ENCODE measurements around the gene LHFPL2. TPM values are rescaled to one million over a fixed set of nuclear protein-coding genes. Genes with fewer than 3 reads are reported as not detected.
A peak's percentile ranks its signal among the peaks of the same experiment; 100 is the strongest.

The LHFPL2 gene
- total RNA-seq, 1 experiment from 2014 or later = 4.8 TPM

DNA sequence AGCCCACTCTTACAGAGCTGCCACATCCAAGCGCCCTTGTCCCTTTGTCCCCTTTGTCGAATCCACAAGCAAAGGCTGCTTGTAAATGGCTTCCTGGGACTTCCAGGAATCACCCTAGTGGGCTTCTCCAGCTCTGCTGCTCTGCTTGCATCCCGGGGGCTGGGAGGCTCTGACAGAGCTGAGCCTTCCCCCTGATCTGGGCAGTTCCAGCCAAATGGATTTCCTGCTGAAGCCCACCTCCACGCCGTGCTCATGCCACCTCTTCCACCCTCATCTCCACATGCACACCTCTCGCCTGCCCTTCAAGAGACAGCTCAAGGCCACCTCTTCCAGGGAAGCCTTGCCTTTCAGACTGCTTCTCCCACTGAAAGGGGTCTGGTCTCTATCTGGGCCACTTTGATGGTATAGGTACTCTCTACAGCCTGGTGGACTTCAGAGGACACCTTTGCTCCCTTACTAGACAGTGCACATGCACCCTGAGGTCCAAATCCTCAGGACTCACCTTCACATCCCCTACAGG, 106.2 kb downstream of the LHFPL2 start:
- no peak overlapping the region for H3K4me3 ChIP-seq (ENCODE audit: low read length)
- H2AFZ ChIP-seq (ENCODE audit: low read length) = no peak overlapping the region
- H4K20me1 ChIP-seq (ENCODE audit: insufficient read depth, low read depth, low read length) = no peaks in the 10 kb centered on the region
- no peak for DNase-seq
- H3K9me2 ChIP-seq (replicated peaks; ENCODE audit: insufficient read depth, low read length) = no peaks in the 10 kb centered on the region
- no peaks in the 10 kb centered on the region for H3K9me3 ChIP-seq (ENCODE audit: low read length)
- H3K4me2 ChIP-seq (ENCODE audit: low read depth, low read length, poor library complexity, severe bottlenecking) = no peak overlapping the region
- H3K36me3 ChIP-seq (ENCODE audit: insufficient read depth, low read length) = no peaks in the 10 kb centered on the region
- H3K79me2 ChIP-seq (ENCODE audit: low read length) = no peaks in the 10 kb centered on the region
- H3K27ac ChIP-seq (ENCODE audit: low read length) = no peak overlapping the region
- no peaks in the 10 kb centered on the region for H3K4me1 ChIP-seq (ENCODE audit: low read length)
- H3K9ac ChIP-seq (ENCODE audit: low read length) = no peak overlapping the region
- no peaks in the 10 kb centered on the region for H3K27me3 ChIP-seq (ENCODE audit: low read length)

DNA sequence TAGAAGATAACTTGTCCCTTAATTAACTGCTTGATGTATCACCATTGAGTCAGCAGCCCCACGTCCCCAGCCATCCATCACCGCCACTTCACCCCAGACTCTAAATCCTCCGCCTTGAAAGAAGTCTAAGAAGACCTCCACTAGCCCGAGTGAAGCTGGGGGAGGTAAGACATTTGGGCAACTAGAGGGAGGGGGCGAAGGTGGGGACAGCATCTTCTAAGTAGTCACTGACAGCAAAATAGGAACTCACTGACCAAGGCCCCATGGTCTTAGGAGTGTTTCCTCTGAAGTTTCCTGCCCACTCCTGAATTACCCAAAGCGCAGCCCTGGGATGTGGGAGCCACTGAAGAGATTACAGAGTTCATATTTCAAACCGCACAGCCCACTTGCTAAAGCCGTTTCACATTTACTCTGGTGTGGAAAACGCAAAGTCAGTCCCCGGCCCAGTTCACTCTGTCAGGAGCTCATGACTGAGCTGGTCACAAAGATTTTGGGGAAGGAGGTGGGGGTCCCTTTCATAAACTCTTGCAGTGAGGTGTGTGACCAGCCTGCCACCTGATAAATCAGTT, 107.4 kb downstream of the LHFPL2 start:
- H3K9ac ChIP-seq (ENCODE audit: low read length) = no peak overlapping the region
- DNase-seq = no peak
- no peaks in the 10 kb centered on the region for H3K4me1 ChIP-seq (ENCODE audit: low read length)
- no peaks in the 10 kb centered on the region for H3K27me3 ChIP-seq (ENCODE audit: low read length)
- no peak overlapping the region for H3K27ac ChIP-seq (ENCODE audit: low read length)
- no peaks in the 10 kb centered on the region for H3K79me2 ChIP-seq (ENCODE audit: low read length)
- H2AFZ ChIP-seq (ENCODE audit: low read length) = no peak overlapping the region
- no peaks in the 10 kb centered on the region for H3K9me2 ChIP-seq (replicated peaks; ENCODE audit: insufficient read depth, low read length)
- no peaks in the 10 kb centered on the region for H4K20me1 ChIP-seq (ENCODE audit: insufficient read depth, low read depth, low read length)
- H3K9me3 ChIP-seq (ENCODE audit: low read length) = no peaks in the 10 kb centered on the region
- H3K36me3 ChIP-seq (ENCODE audit: insufficient read depth, low read length) = no peaks in the 10 kb centered on the region
- H3K4me2 ChIP-seq (ENCODE audit: low read depth, low read length, poor library complexity, severe bottlenecking) = no peak overlapping the region
- H3K4me3 ChIP-seq (ENCODE audit: low read length) = no peak overlapping the region

DNA sequence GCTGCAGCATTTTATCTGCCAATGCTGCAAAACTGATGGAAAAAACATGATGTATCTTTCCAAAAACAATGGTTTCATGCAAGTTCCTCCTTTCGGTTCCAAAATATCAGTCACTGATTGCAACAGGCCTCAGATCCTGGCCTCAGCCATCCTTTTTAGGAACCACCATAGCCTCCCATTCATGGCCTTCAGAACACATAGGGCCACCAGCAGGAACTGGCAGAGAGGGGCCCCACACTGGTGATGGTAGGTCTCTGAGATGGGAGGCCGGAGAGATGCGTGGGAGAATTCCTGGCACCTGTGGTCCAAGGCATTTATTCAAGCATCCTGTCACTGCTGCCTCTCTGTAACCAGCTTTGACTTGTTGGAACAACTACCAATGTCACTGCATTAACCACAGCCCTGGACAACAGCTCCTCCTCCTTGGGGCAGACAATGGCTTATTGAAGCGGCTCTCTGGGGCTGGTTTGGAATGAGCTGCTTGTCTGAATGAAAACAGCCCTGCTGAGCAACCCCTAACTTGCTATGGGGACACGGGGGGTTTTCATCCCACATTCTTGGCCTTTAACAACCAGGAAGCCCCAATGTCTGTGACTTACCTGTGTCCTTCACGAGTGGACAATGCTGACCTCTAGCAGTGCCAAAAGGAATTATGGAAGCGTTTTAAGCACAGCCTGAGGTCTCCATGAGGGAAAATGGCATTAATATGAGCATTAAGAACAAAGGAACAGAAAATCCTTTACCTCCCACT, 108.1 kb downstream of the LHFPL2 start:
- Histone ChIP-seq H3K4me3 (ENCODE audit: low read length) (no peak overlapping the region), H3K9me2 (replicated peaks; ENCODE audit: insufficient read depth, low read length) (no peaks in the 10 kb centered on the region), H3K27ac (ENCODE audit: low read length) (no peak overlapping the region), H3K4me2 (ENCODE audit: low read depth, low read length, poor library complexity, severe bottlenecking) (no peak overlapping the region), H3K9ac (ENCODE audit: low read length) (no peak overlapping the region), H3K27me3 (ENCODE audit: low read length) (no peaks in the 10 kb centered on the region), H4K20me1 (ENCODE audit: insufficient read depth, low read depth, low read length) (no peaks in the 10 kb centered on the region), H3K9me3 (ENCODE audit: low read length) (no peaks in the 10 kb centered on the region), H3K36me3 (ENCODE audit: insufficient read depth, low read length) (no peaks in the 10 kb centered on the region), H3K4me1 (ENCODE audit: low read length) (no peaks in the 10 kb centered on the region), H2AFZ (ENCODE audit: low read length) (no peak overlapping the region), H3K79me2 (ENCODE audit: low read length) (no peaks in the 10 kb centered on the region)
- no peak for DNase-seq

DNA sequence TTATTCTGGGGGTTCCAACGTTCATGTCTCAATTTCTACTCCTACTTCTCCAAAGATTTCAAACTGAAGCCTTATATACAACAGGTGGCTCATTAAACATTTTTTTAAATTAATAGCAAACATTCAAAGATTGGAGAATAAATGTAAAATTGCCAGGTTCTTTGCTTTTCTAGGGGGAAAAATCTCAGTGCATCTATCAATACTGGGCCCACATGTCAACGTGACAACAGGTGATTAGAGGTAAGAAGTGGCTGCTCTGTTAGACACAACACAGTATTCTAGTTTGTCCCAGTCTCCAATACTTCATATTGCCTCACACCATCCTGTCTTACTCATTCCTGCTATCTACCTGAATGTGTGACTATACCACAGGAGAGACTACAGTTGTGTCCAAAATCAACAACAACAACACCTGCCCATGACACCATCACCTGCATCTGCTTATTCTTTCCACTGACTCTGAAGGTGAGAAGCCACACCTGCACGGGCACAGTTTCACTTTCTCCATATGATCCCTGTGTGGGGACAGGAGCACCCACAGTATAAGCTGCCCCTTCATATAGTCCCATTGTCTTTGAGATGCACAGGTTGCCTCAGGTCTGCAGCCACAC, 110.2 kb downstream of the LHFPL2 start:
- Histone ChIP-seq H2AFZ (ENCODE audit: low read length) (no peak overlapping the region), H3K4me3 (ENCODE audit: low read length) (no peak overlapping the region), H3K4me2 (ENCODE audit: low read depth, low read length, poor library complexity, severe bottlenecking) (no peak overlapping the region), H3K79me2 (ENCODE audit: low read length) (no peaks in the 10 kb centered on the region), H3K27me3 (ENCODE audit: low read length) (no peaks in the 10 kb centered on the region), H4K20me1 (ENCODE audit: insufficient read depth, low read depth, low read length) (no peaks in the 10 kb centered on the region), H3K9me2 (replicated peaks; ENCODE audit: insufficient read depth, low read length) (no peaks in the 10 kb centered on the region), H3K9me3 (ENCODE audit: low read length) (no peaks in the 10 kb centered on the region), H3K27ac (ENCODE audit: low read length) (no peak overlapping the region), H3K4me1 (ENCODE audit: low read length) (no peaks in the 10 kb centered on the region), H3K9ac (ENCODE audit: low read length) (no peak overlapping the region), H3K36me3 (ENCODE audit: insufficient read depth, low read length) (no peaks in the 10 kb centered on the region)
- DNase-seq = no peak

DNA sequence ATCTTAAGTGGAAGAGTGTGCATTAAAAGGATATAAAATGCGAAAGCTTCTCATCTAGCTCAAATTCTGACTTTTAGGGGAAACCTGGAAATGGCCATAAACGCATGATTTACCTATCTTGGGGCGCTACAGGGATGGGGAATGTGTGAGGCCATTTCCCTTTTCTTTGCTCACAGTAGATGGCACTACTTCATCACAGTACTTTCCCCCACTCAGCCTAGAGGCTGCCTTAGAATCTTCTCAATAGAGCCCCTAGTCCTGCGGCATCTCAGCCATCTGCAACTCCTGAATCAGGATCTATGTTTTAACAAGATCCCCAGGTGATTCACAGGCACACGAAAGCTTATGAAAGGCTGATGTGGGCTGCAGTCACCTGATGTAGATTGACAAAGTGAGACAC, 110.8 kb downstream of the LHFPL2 start:
- Histone ChIP-seq H3K36me3 (ENCODE audit: insufficient read depth, low read length) (no peaks in the 10 kb centered on the region), H3K4me2 (ENCODE audit: low read depth, low read length, poor library complexity, severe bottlenecking) (no peak overlapping the region), H3K9ac (ENCODE audit: low read length) (no peak overlapping the region), H3K4me1 (ENCODE audit: low read length) (no peaks in the 10 kb centered on the region), H2AFZ (ENCODE audit: low read length) (no peak overlapping the region), H3K9me3 (ENCODE audit: low read length) (no peaks in the 10 kb centered on the region), H3K27me3 (ENCODE audit: low read length) (no peaks in the 10 kb centered on the region), H3K9me2 (replicated peaks; ENCODE audit: insufficient read depth, low read length) (no peaks in the 10 kb centered on the region), H3K79me2 (ENCODE audit: low read length) (no peaks in the 10 kb centered on the region), H3K27ac (ENCODE audit: low read length) (no peak overlapping the region), H3K4me3 (ENCODE audit: low read length) (no peak overlapping the region), H4K20me1 (ENCODE audit: insufficient read depth, low read depth, low read length) (no peaks in the 10 kb centered on the region)
- peak; percentile 71 for DNase-seq

DNA sequence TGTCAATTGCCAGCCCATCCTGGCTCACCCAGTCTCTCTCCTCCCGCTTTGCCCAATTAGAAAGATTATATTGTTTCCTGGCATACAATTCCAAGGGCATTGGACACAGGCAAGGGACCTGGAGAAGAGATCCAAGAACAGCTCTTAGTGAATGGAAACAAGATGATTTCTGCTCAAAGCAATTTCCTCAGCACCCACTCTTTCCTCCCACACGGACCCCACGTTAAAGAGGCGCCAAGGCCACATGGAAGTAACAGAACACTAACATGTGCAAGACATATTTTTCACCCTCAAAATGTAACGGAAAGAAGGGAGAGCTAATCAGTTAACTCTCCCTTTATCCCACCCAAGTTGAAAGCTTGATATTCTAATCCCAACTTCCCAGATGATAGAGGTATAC, 111.2 kb downstream of the LHFPL2 start:
- H3K4me3 ChIP-seq (ENCODE audit: low read length) = no peak overlapping the region
- no peaks in the 10 kb centered on the region for H3K4me1 ChIP-seq (ENCODE audit: low read length)
- H4K20me1 ChIP-seq (ENCODE audit: insufficient read depth, low read depth, low read length) = no peaks in the 10 kb centered on the region
- H2AFZ ChIP-seq (ENCODE audit: low read length) = no peak overlapping the region
- no peaks in the 10 kb centered on the region for H3K9me3 ChIP-seq (ENCODE audit: low read length)
- no peak for DNase-seq
- H3K36me3 ChIP-seq (ENCODE audit: insufficient read depth, low read length) = no peaks in the 10 kb centered on the region
- no peaks in the 10 kb centered on the region for H3K27me3 ChIP-seq (ENCODE audit: low read length)
- H3K9ac ChIP-seq (ENCODE audit: low read length) = no peak overlapping the region
- H3K4me2 ChIP-seq (ENCODE audit: low read depth, low read length, poor library complexity, severe bottlenecking) = no peak overlapping the region
- H3K27ac ChIP-seq (ENCODE audit: low read length) = no peak overlapping the region
- no peaks in the 10 kb centered on the region for H3K79me2 ChIP-seq (ENCODE audit: low read length)
- no peaks in the 10 kb centered on the region for H3K9me2 ChIP-seq (replicated peaks; ENCODE audit: insufficient read depth, low read length)

DNA sequence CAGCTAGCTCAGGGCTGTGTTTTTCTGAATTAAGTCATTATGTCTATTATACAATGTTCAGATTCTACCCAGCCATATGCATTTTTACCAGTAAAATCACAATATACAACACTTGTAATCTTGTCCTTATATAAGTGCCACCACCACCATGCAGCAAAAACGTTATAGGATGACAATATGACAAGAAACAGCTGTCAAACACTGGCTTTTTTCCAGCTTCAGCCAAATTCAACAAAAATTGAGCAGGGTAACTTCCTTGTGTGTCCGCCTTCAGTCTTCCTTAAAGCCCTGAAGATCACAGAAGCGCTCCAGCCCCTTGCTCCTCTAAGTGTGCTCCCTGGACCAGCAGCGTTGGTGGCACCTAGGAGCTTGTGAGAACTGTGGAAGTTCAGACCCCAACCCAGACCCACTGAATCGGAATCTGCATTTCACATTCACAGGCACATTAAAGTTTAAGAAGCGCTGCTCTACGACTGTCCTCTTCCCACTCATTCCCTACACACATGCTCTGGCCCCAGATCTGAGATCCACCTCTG, 111.8 kb downstream of the LHFPL2 start:
- Histone ChIP-seq H3K79me2 (ENCODE audit: low read length) (no peaks in the 10 kb centered on the region), H3K36me3 (ENCODE audit: insufficient read depth, low read length) (no peaks in the 10 kb centered on the region), H2AFZ (ENCODE audit: low read length) (no peak overlapping the region), H3K9ac (ENCODE audit: low read length) (no peak overlapping the region), H3K27me3 (ENCODE audit: low read length) (no peaks in the 10 kb centered on the region), H3K4me1 (ENCODE audit: low read length) (no peaks in the 10 kb centered on the region), H4K20me1 (ENCODE audit: insufficient read depth, low read depth, low read length) (no peaks in the 10 kb centered on the region), H3K9me3 (ENCODE audit: low read length) (no peaks in the 10 kb centered on the region), H3K4me2 (ENCODE audit: low read depth, low read length, poor library complexity, severe bottlenecking) (no peak overlapping the region), H3K9me2 (replicated peaks; ENCODE audit: insufficient read depth, low read length) (no peaks in the 10 kb centered on the region), H3K27ac (ENCODE audit: low read length) (no peak overlapping the region), H3K4me3 (ENCODE audit: low read length) (no peak overlapping the region)
- no peak for DNase-seq

DNA sequence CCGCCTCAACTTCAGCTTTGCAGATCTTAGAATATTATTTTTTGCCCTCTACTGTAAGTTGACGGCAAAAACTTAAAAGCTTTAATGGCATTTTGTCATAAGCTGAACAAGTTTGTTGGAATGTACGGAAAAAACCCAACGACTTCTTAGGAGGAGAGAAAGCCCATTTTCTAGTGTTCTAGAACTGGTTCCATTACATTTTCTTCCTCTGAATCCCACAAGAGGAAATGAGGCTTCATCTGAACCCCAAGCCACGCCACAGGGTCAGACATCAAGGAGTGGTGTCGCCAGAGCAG, 113.7 kb downstream of the LHFPL2 start:
- Histone ChIP-seq H3K9me2 (replicated peaks; ENCODE audit: insufficient read depth, low read length) (no peaks in the 10 kb centered on the region), H3K36me3 (ENCODE audit: insufficient read depth, low read length) (no peaks in the 10 kb centered on the region), H3K9me3 (ENCODE audit: low read length) (no peaks in the 10 kb centered on the region), H3K79me2 (ENCODE audit: low read length) (no peaks in the 10 kb centered on the region), H3K27ac (ENCODE audit: low read length) (no peak overlapping the region), H3K9ac (ENCODE audit: low read length) (no peak overlapping the region), H4K20me1 (ENCODE audit: insufficient read depth, low read depth, low read length) (no peaks in the 10 kb centered on the region), H3K4me3 (ENCODE audit: low read length) (no peak overlapping the region), H3K4me1 (ENCODE audit: low read length) (no peaks in the 10 kb centered on the region; the same call in 1 of the 2 replicates), H3K27me3 (ENCODE audit: low read length) (no peaks in the 10 kb centered on the region), H3K4me2 (ENCODE audit: low read depth, low read length, poor library complexity, severe bottlenecking) (no peak overlapping the region), H2AFZ (ENCODE audit: low read length) (no peak overlapping the region)
- no peak for DNase-seq
